GM12878 (cell line): Measurements from ENCODE around the gene PLEK2. TPM values are rescaled to one million over a fixed set of nuclear protein-coding genes. Genes with fewer than 3 reads are reported as not detected.

Experiments used
- ATAC-seq: fragments of 200-7000 bp; cut with Tn5 transposase; 3 replicates; pipeline ENCODE4 v1.9.1; 2020; ENCODE audit warnings: mild to moderate bottlenecking, moderate library complexity
- BruUV-seq: library from RNA; stranded (reverse); fragments of 400-500 nt; replicated peaks from 2 replicates; lab custom pipeline; 2021; lab: Mats Ljungman, UMichigan
- CTCF ChIA-PET: fragments of 300-600 bp; sonication (Branson Sonifier 250); formaldehyde crosslinking; extraction: SDS; loops from one replicate; lab custom pipeline; 2021; ENCODE audit warnings: inconsistent platforms; lab: Yijun Ruan, JAX
- POLR2A ChIA-PET: fragments of 350-600 bp; formaldehyde crosslinking; extraction: SDS; loops from one replicate; lab custom pipeline; 2021; ENCODE audit warnings: inconsistent platforms; lab: Charles Lee
- RAD21 ChIA-PET: fragments of 300-600 bp; sonication (Branson Sonifier 250); formaldehyde crosslinking; loops from one replicate; lab custom pipeline; 2023; ENCODE audit warnings: antibody characterized with exemption; ENCODE audit not compliant: unreplicated experiment; lab: Charles Lee
- SMC1A ChIA-PET: fragments of 300-600 bp; sonication (Branson Sonifier 250); formaldehyde crosslinking; loops from one replicate; lab custom pipeline; 2023; ENCODE audit not compliant: unreplicated experiment, uncharacterized antibody; lab: Charles Lee
- DNase-seq: peaks from one replicate; pipeline ENCODE4 v3.0.0-alpha.2; 2011; ENCODE audit warnings: low read depth, low spot score
- FAIRE-seq: peaks from 3 replicates; lab custom pipeline; 2011; peaks lifted over from hg19 to GRCh38; lab: Jason Lieb, UNC
- H2AFZ ChIP-seq: 2 replicates; pipeline ENCODE4 v1.6.0; 2011; ENCODE audit warnings: low read depth, low read length, control low read depth; ENCODE audit not compliant: control insufficient read depth
- H3K27ac ChIP-seq: 2 replicates; pipeline ENCODE4 v1.5.1; 2011; ENCODE audit warnings: control low read depth; ENCODE audit not compliant: control insufficient read depth, insufficient read depth
- H3K27me3 ChIP-seq, 2 experiments: replicated peaks in 1 of 2; 2 replicates each; pipeline versions ENCODE4 v1.6.0 to v1.6.1; 2011; ENCODE audit warnings: low read length in 1 of 2; ENCODE audit not compliant: control insufficient read depth in 2 of 2, insufficient read depth in 2 of 2
- H3K36me3 ChIP-seq, 2 experiments: 2 replicates each; pipeline ENCODE4 v1.5.1; 2011; ENCODE audit warnings: low read length in 1 of 2; ENCODE audit not compliant: control insufficient read depth in 2 of 2, insufficient read depth in 2 of 2
- H3K4me1 ChIP-seq: 2 replicates; pipeline ENCODE4 v1.6.1; 2011; ENCODE audit warnings: mild to moderate bottlenecking, low read length, moderate library complexity, mixed read lengths; ENCODE audit not compliant: control insufficient read depth, insufficient read depth
- H3K4me2 ChIP-seq: 2 replicates; pipeline ENCODE4 v1.6.0; 2011; ENCODE audit warnings: control low read depth; ENCODE audit not compliant: control insufficient read depth, insufficient read depth
- H3K4me3 ChIP-seq: fragments of 200-600 bp; sonication (generic); 2 replicates; pipeline ENCODE4 v1.5.1; 2016
- H3K79me2 ChIP-seq: 2 replicates; pipeline ENCODE4 v1.6.0; 2011; ENCODE audit warnings: low read length; ENCODE audit not compliant: control insufficient read depth, insufficient read depth
- H3K9ac ChIP-seq: 2 replicates; pipeline ENCODE4 v1.8.0; 2011; ENCODE audit warnings: low read length, control low read depth, mixed read lengths; ENCODE audit not compliant: control insufficient read depth, insufficient read depth
- H3K9me3 ChIP-seq: replicated peaks from 3 replicates; pipeline ENCODE4 v1.5.1; 2011; ENCODE audit warnings: mild to moderate bottlenecking, low read length; ENCODE audit not compliant: control insufficient read depth, insufficient read depth
- H4K20me1 ChIP-seq: 2 replicates; pipeline ENCODE4 v1.6.0; 2011; ENCODE audit not compliant: control insufficient read depth, insufficient read depth
- BCL11A ChIP-seq: IDR thresholded peaks from 2 replicates; pipeline ENCODE4 v1.6.1; 2011; ENCODE audit warnings: low read depth, low read length
- BRCA1 ChIP-seq: IDR thresholded peaks from 2 replicates; pipeline ENCODE4 v1.6.1; 2011; ENCODE audit warnings: low read depth, low read length, improper control_type of control experiment
- CUX1 ChIP-seq: IDR thresholded peaks from 2 replicates; pipeline ENCODE4 v1.6.1; 2012; ENCODE audit warnings: improper control_type of control experiment, low read depth, low read length; ENCODE audit not compliant: insufficient replicate concordance
- GABPA ChIP-seq: IDR thresholded peaks from 2 replicates; pipeline ENCODE4 v1.6.1; 2014; ENCODE audit warnings: antibody characterized with exemption, low read depth, mild to moderate bottlenecking, inconsistent platforms
- JUNB ChIP-seq: IDR thresholded peaks from 2 replicates; pipeline ENCODE4 v1.6.1; 2016; ENCODE audit warnings: antibody characterized with exemption, mild to moderate bottlenecking
- KAT2A ChIP-seq: conservative IDR thresholded peaks from 2 replicates; pipeline ENCODE4 v1.6.1; 2011; ENCODE audit warnings: low read depth, low read length; ENCODE audit not compliant: control insufficient read depth
- NFIC ChIP-seq: IDR thresholded peaks from 2 replicates; pipeline ENCODE4 v1.6.1; 2012; ENCODE audit warnings: low read depth, mild to moderate bottlenecking, inconsistent platforms, low read length, moderate library complexity
- PAX8 ChIP-seq: fragments of 450-650 bp; IDR thresholded peaks from 2 replicates; pipeline ENCODE4 v1.6.1; 2017; ENCODE audit warnings: mild to moderate bottlenecking, moderate library complexity
- SP1 ChIP-seq: IDR thresholded peaks from one replicate; pipeline ENCODE4 v1.6.1; 2011; ENCODE audit warnings: low read depth, low read length
- SREBF2 ChIP-seq: IDR thresholded peaks from 2 replicates; pipeline ENCODE4 v1.6.1; 2012; ENCODE audit warnings: mild to moderate bottlenecking, low read length
- ZNF24 ChIP-seq: fragments of 450-650 bp; IDR thresholded peaks from 2 replicates; pipeline ENCODE4 v1.6.1; 2017; ENCODE audit warnings: antibody characterized with exemption, mild to moderate bottlenecking
- WGBS: methylation state at CpG from one replicate; pipeline ENCODE4 v1.1.6; 2016; ENCODE audit warnings: low lambda C conversion rate; ENCODE audit not compliant: insufficient replicate concordance, insufficient coverage; ENCODE audit errors: missing lambda C conversion rate; 5-methylcytosine and 5-hydroxymethylcytosine counted together
- in situ Hi-C: fragments of 300-500 bp; cut with MboI; formaldehyde crosslinking; loops from 9 replicates; pipeline ENCODE4 v1.14.3; 2018; ENCODE audit warnings: mixed read lengths
- intact Hi-C: fragments of 100-400 bp; cut with micrococcal nuclease; formaldehyde crosslinking; loops from one replicate; pipeline ENCODE4 v1.14.2; 2022; ENCODE audit not compliant: unreplicated experiment
- polyA plus RNA-seq, 11 experiments: library from polyadenylated mRNA; depleted of rRNA in 4 of 11; unstranded in 6 of 11; stranded (reverse) in 5 of 11; fragments of >200 nt; fragmentation: Nextera tagmentation in 4 of 11; fragmentation: Illumina TruSeq in 1 of 11; extraction: Ambion mirVana in 4 of 11; extraction: Trizol in 1 of 11; gene quantifications; 1 replicate in 1 of 11; 2 replicates in 10 of 11; pipeline versions ENCODE4 v1.2.1 to v1.2.3, GENCODE V29; 2011 to 2016; ENCODE audit warnings: inconsistent platforms in 2 of 11, missing spikeins in 2 of 11, low read depth in 1 of 11
- total RNA-seq, 4 experiments: library from RNA; depleted of rRNA in 3 of 4; stranded (reverse); fragments of >200 nt in 3 of 4; fragmentation: Illumina TruSeq in 1 of 4; extraction: Trizol in 1 of 4; gene quantifications; 2 replicates each; pipeline versions ENCODE4 v1.2.1 to v1.2.3, GENCODE V29; 2013 to 2021
- TF ChIP-seq, protein P1 (sequence below): IDR thresholded peaks from 2 replicates; pipeline ENCODE4 v1.6.1; 2011; ENCODE audit warnings: borderline replicate concordance, low read depth, mild to moderate bottlenecking, moderate library complexity, low read length; ENCODE audit not compliant: insufficient read depth, poor library complexity, severe bottlenecking

The PLEK2 gene
- total and polyA plus RNA-seq, 10 of the 15 experiments (the other 5 are each of a cell fraction or from before 2014, with no cell fraction given) = 0.08 to 0.20 TPM; not detected in 8

- intact Hi-C loops = no loop called here
- H3K27ac ChIP-seq = no peak overlapping the region
- 49% methylated on average over 7 of the region's 7 CpGs for WGBS
- H3K9me3 ChIP-seq = no peaks in the 10 kb centered on the region
- no peaks in the 10 kb centered on the region for H3K79me2 ChIP-seq
- no peak overlapping the region for H3K4me3 ChIP-seq
- no TSS peak for BruUV-seq
- H3K4me1 ChIP-seq = no peaks in the 10 kb centered on the region
- ATAC-seq (no peak), FAIRE-seq (no peak), DNase-seq (no peak)
- H2AFZ ChIP-seq = no peak overlapping the region
- no peaks in the 10 kb centered on the region for H3K36me3 ChIP-seq
- SMC1A ChIA-PET = interaction anchor here (0.6 to 10.2 kb wide), 4 partner anchors 16 to 140 kb away, joined by 3 to 185 read pairs (median 3); no protein-coding TSS in a partner anchor
- H3K27me3 ChIP-seq = peaks cover 0 to 2% of the 10 kb centered on the region in 2 experiments; a peak in 2 of 4 replicates
- no peak overlapping the region for H3K4me2 ChIP-seq
- RAD21 ChIA-PET = interaction anchor here (1.8 to 8.8 kb wide), 2 partner anchors 138 to 140 kb away, joined by 10 to 176 read pairs; no protein-coding TSS in a partner anchor
- CTCF ChIA-PET = interaction anchor here (0.8 to 21.1 kb wide), 5 partner anchors 84 to 273 kb away, joined by 3 to 583 read pairs (median 6); no protein-coding TSS in a partner anchor
- no peaks in the 10 kb centered on the region for H4K20me1 ChIP-seq
- POLR2A ChIA-PET = no interaction called here
- in situ Hi-C loops = no loop called here
- TF ChIP-seq SP1 (no peak), JUNB (no peak), KAT2A (no peak), GABPA (no peak), NFIC (no peak), BCL11A (no peak), BRCA1 (no peak), PAX8 (no peak), SREBF2 (no peak), ZNF24 (no peak), CUX1 (no peak)
- TF ChIP-seq, protein P1, sequence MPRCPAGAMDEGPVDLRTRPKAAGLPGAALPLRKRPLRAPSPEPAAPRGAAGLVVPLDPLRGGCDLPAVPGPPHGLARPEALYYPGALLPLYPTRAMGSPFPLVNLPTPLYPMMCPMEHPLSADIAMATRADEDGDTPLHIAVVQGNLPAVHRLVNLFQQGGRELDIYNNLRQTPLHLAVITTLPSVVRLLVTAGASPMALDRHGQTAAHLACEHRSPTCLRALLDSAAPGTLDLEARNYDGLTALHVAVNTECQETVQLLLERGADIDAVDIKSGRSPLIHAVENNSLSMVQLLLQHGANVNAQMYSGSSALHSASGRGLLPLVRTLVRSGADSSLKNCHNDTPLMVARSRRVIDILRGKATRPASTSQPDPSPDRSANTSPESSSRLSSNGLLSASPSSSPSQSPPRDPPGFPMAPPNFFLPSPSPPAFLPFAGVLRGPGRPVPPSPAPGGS = no peak
- no peak overlapping the region for H3K9ac ChIP-seq
These were observed 20.1 kb upstream of the PLEK2 start for GRCh38 chr14:67432050-67432564.
